CD4-positive, alpha-beta T cell (primary cell): ENCODE data around the gene ZAP70. TPM values are rescaled to one million over a fixed set of nuclear protein-coding genes. Genes with fewer than 3 reads are reported as not detected.

ENCODE experiments used
- ATAC-seq: fragments of 200-7000 bp; cut with Tn5 transposase; one replicate; pipeline ENCODE4 v1.10.0; 2022; ENCODE audit warnings: mild to moderate bottlenecking; ENCODE audit not compliant: poor library complexity
- CTCF ChIA-PET: fragments of 350-600 bp; sonication (Branson Sonifier 250); formaldehyde crosslinking; loops from one replicate; lab custom pipeline; 2021; ENCODE audit warnings: antibody characterized with exemption, inconsistent platforms; lab: Charles Lee
- POLR2A ChIA-PET: fragments of 350-600 bp; sonication (Branson Sonifier 250); formaldehyde crosslinking; loops from one replicate; lab custom pipeline; 2021; ENCODE audit warnings: antibody characterized with exemption, inconsistent platforms; lab: Charles Lee
- DNase-seq, 14 experiments: peaks; one replicate each; pipeline ENCODE4 v3.0.0-alpha.2; 2013 to 2020; ENCODE audit warnings: mixed read lengths in 2 of 14
- H3K27ac ChIP-seq, 2 donors: one replicate each; pipeline versions ENCODE4 v1.5.1 to v1.7.0; 2013; ENCODE audit warnings: low read length in 2 of 2, low read depth in 1 of 2, mild to moderate bottlenecking in 1 of 2
- H3K27me3 ChIP-seq, 2 experiments: 1 replicate in 1 of 2; 2 replicates in 1 of 2; pipeline versions ENCODE4 v1.6.1 to v1.7.0; 2013; ENCODE audit warnings: low read length in 2 of 2, control low read depth in 1 of 2, mild to moderate bottlenecking in 1 of 2, moderate library complexity in 1 of 2; ENCODE audit not compliant: insufficient read depth in 2 of 2, control insufficient read depth in 1 of 2
- H3K36me3 ChIP-seq: one replicate; pipeline ENCODE4 v1.6.1; 2013; ENCODE audit warnings: low read length, control low read depth; ENCODE audit not compliant: insufficient read depth
- H3K4me1 ChIP-seq: one replicate; pipeline ENCODE4 v1.6.1; 2013; ENCODE audit warnings: low read length, control low read depth; ENCODE audit not compliant: insufficient read depth
- H3K4me3 ChIP-seq: one replicate; pipeline ENCODE4 v1.5.1; 2013; ENCODE audit warnings: mild to moderate bottlenecking, low read length, moderate library complexity
- H3K9me3 ChIP-seq, 2 experiments: 1 replicate in 1 of 2; 2 replicates in 1 of 2; pipeline versions ENCODE4 v1.6.1 to v1.7.0; 2013; ENCODE audit warnings: low read length in 2 of 2, mild to moderate bottlenecking in 2 of 2, control low read depth in 1 of 2, moderate library complexity in 1 of 2; ENCODE audit not compliant: control insufficient read depth in 1 of 2, insufficient read depth in 1 of 2
- H3K27ac Mint-ChIP-seq: one replicate; pipeline ENCODE4 v1.8.0; 2020; ENCODE audit warnings: mixed read lengths
- H3K27me3 Mint-ChIP-seq: one replicate; pipeline ENCODE4 v1.8.0; 2021; ENCODE audit warnings: mixed read lengths
- H3K36me3 Mint-ChIP-seq: one replicate; pipeline ENCODE4 v1.8.0; 2021; ENCODE audit warnings: low read depth, mixed read lengths
- H3K4me1 Mint-ChIP-seq: one replicate; pipeline ENCODE4 v1.8.0; 2021; ENCODE audit warnings: low read depth, mixed read lengths
- H3K4me3 Mint-ChIP-seq: one replicate; pipeline ENCODE4 v1.8.0; 2020; ENCODE audit warnings: mild to moderate bottlenecking, mixed read lengths
- H3K9me3 Mint-ChIP-seq: one replicate; pipeline ENCODE4 v1.8.0; 2020; ENCODE audit warnings: mixed read lengths
- CTCF ChIP-seq: fragments of 200-600 bp; IDR thresholded peaks from one replicate; pipeline ENCODE4 v1.8.0; 2022; ENCODE audit warnings: antibody characterized with exemption, mild to moderate bottlenecking
- intact Hi-C, 2 experiments: fragments of 100-400 bp; cut with DNase I in 1 of 2; cut with micrococcal nuclease in 1 of 2; formaldehyde crosslinking; loops; one replicate each; pipeline versions ENCODE4 v1.15.1 to v1.9.0; 2023 to 2025; cut with DNase I, micrococcal nuclease
- polyA plus RNA-seq, 2 donors: library from polyadenylated mRNA; unstranded; fragments of 120-200 nt; gene quantifications; one replicate each; pipeline ENCODE4 v1.2.1, GENCODE V29; 2013
- total RNA-seq, 174 experiments: library from RNA in 2 of 174; stranded (reverse) in 2 of 174; gene quantifications; one replicate each; pipeline ENCODE4 v1.2.3 and lab custom pipeline; 2021 to 2026

The ZAP70 gene
- 100 to 1,000 TPM; 440 to 470 TPM for total RNA-seq
- 224 TPM for polyA plus RNA-seq (2013, experiment 1 of 2)
- 307 TPM for polyA plus RNA-seq (2013, experiment 2 of 2)
- total RNA-seq (lab: John Stamatoyannopoulos, UW) = 141 to 693 (median 328) reads per million in 172 experiments

- Histone ChIP-seq H3K27ac (peak within 1 kb of the TSS; percentile 79 to 88), H3K36me3 (peaks cover 32% of the 10 kb centered on the region), H3K4me3 (peak within 1 kb of the TSS; percentile 76), H3K27me3 (no peaks in the 10 kb centered on the region), H3K4me1 (peaks cover 89% of the 10 kb centered on the region), H3K9me3 (no peaks in the 10 kb centered on the region)
- intact Hi-C loops = loop anchor here (2.0 to 10.0 kb wide), 4 partner anchors 15 to 1111 kb away; partner anchors contain the start of genes ACTR1B (in 1 of the 2) and TMEM131 (in 1 of the 2)
- Mint-ChIP-seq H3K9me3 (no peaks in the 10 kb centered on the region), H3K36me3 (peaks cover 52% of the 10 kb centered on the region), H3K27ac (peak within 1 kb of the TSS; percentile 98), H3K27me3 (no peaks in the 10 kb centered on the region), H3K4me3 (peak within 1 kb of the TSS; percentile 99), H3K4me1 (peaks cover 84% of the 10 kb centered on the region)
- ChIA-PET POLR2A (interaction anchor here (0.7 to 3.7 kb wide), 13 partner anchors 10 to 751 kb away, joined by 3 to 42 read pairs (median 7); partner anchors contain the start of genes ACTR1B, ANKRD36B and COX5B), CTCF (interaction anchor here (0.6 to 2.3 kb wide), 6 partner anchors 13 to 123 kb away, joined by 3 to 15 read pairs (median 8); no protein-coding TSS in a partner anchor)
- DNase-seq (peak; percentile 40 to 88 (median 64)), ATAC-seq (peak; percentile 71)
- no peak for TF ChIP-seq CTCF
Measured at GRCh38 chr2:97713296-97714083, at the start of gene ZAP70. Gene ZAP70 (plus strand): TSS chr2:97713576. CDS start chr2:97724037, 10,461 bp downstream.

- Histone ChIP-seq H3K36me3 (peaks cover 26% of the 10 kb centered on the region), H3K9me3 (no peaks in the 10 kb centered on the region), H3K27ac (peak overlapping the region; percentile 88 to 92), H3K4me3 (peak overlapping the region; percentile 96), H3K4me1 (peaks cover 34% of the 10 kb centered on the region), H3K27me3 (no peaks in the 10 kb centered on the region)
- no peak for ATAC-seq
- DNase-seq = peak in 1 of 14 experiments; percentile 7
- H3K4me3 Mint-ChIP-seq = peak overlapping the region; percentile 100
- ChIA-PET POLR2A (interaction anchor here (0.9 to 8.4 kb wide), 9 partner anchors 10 to 73 kb away, joined by 3 to 244 read pairs (median 14); partner anchors contain the start of genes ANKRD36B, COX5B and ZAP70), CTCF (interaction anchor here (1.0 to 4.1 kb wide), 9 partner anchors 12 to 73 kb away, joined by 3 to 29 read pairs (median 9); partner anchors contain the start of gene COX5B)
- H3K27ac Mint-ChIP-seq = peak overlapping the region; percentile 99
- peaks cover 37% of the 10 kb centered on the region for H3K36me3 Mint-ChIP-seq
- intact Hi-C loops = loop anchor here (5.0 to 10.0 kb wide), 4 partner anchors 49 to 1029 kb away; partner anchors contain the start of genes CNNM4 (in 1 of the 2), KANSL3 (in 1 of the 2), TMEM131 (in 1 of the 2) and ZAP70 (in 1 of the 2)
- H3K4me1 Mint-ChIP-seq = peaks cover 31% of the 10 kb centered on the region
- no peaks in the 10 kb centered on the region for H3K27me3 Mint-ChIP-seq
- no peak for TF ChIP-seq CTCF
- no peaks in the 10 kb centered on the region for H3K9me3 Mint-ChIP-seq
Measured at GRCh38 chr2:97663626-97663961, 49.8 kb upstream of the ZAP70 start.

GRCh38 chr2:97663962-97664635 lies 49.3 kb upstream of the ZAP70 start, which contains the start of gene ACTR1B:
Gene ACTR1B (minus strand): TSS chr2:97664044. CDS start chr2:97663890, 154 bp downstream.
- H3K27me3 ChIP-seq = no peaks in the 10 kb centered on the region
- peak within 1 kb of the TSS; percentile 100 for H3K4me3 Mint-ChIP-seq
- DNase-seq = peak; percentile 94 to 99 (median 96)
- H3K27ac Mint-ChIP-seq = peak within 1 kb of the TSS; percentile 99
- H3K27me3 Mint-ChIP-seq = no peaks in the 10 kb centered on the region
- peak within 1 kb of the TSS; percentile 96 for H3K4me3 ChIP-seq
- TF ChIP-seq CTCF = peak; percentile 66
- CTCF ChIA-PET = interaction anchor here (0.7 to 4.1 kb wide), 10 partner anchors 9 to 73 kb away, joined by 3 to 29 read pairs (median 4); partner anchors contain the start of gene COX5B
- H3K27ac ChIP-seq = peak within 1 kb of the TSS; percentile 93 to 98
- H3K36me3 Mint-ChIP-seq = peaks cover 32% of the 10 kb centered on the region
- H3K4me1 Mint-ChIP-seq = peaks cover 31% of the 10 kb centered on the region
- H3K9me3 Mint-ChIP-seq = no peaks in the 10 kb centered on the region
- ATAC-seq = peak; percentile 86
- peaks cover 34% of the 10 kb centered on the region for H3K4me1 ChIP-seq
- intact Hi-C loops = loop anchor here (1.0 to 10.0 kb wide), 7 partner anchors 19 to 1029 kb away; partner anchors contain the start of genes CNNM4 (in 1 of the 2), KANSL3 (in 1 of the 2), TMEM131 (in 1 of the 2) and ZAP70 (in 1 of the 2)
- peaks cover 21% of the 10 kb centered on the region for H3K36me3 ChIP-seq
- no peaks in the 10 kb centered on the region for H3K9me3 ChIP-seq
- POLR2A ChIA-PET = interaction anchor here (0.9 to 8.4 kb wide), 11 partner anchors 10 to 79 kb away, joined by 3 to 244 read pairs (median 12); partner anchors contain the start of genes ANKRD36B, COX5B and ZAP70
